Loucy (cell line): Measurements from ENCODE around the gene MEF2C.

ENCODE experiments used
- EZH2phosphoT487 ChIP-seq: fragments of 200-600 bp; IDR thresholded peaks from 2 replicates; pipeline ENCODE4 v1.6.1; 2018; ENCODE audit warnings: antibody characterized with exemption, mild to moderate bottlenecking, moderate library complexity, borderline replicate concordance
- TF ChIP-seq, protein P1 (sequence below): fragments of 200-600 bp; sonication (generic); conservative IDR thresholded peaks from 2 replicates; pipeline ENCODE4 v1.5.1; 2014; ENCODE audit warnings: mild to moderate bottlenecking, antibody characterized with exemption, low read length

DNA sequence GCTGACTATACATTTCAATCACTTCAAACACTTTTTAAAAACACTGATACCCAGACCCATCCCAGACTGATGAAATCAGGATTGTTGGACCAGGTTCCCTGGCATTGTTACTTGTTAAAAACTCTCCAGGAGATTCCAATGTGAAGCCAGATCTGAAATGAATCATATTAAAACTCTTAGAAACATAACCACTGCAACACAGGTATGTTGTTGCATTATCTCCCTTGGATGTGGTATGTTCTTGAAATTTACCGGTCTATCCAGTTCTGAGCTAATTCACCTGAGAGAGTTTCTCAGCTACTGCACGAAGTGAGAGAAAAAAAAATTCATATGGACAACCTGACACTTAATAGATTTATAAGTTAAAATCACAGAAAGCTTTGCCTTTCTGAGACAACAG lies 21.8 kb downstream of the MEF2C start:
- TF ChIP-seq, protein P1, sequence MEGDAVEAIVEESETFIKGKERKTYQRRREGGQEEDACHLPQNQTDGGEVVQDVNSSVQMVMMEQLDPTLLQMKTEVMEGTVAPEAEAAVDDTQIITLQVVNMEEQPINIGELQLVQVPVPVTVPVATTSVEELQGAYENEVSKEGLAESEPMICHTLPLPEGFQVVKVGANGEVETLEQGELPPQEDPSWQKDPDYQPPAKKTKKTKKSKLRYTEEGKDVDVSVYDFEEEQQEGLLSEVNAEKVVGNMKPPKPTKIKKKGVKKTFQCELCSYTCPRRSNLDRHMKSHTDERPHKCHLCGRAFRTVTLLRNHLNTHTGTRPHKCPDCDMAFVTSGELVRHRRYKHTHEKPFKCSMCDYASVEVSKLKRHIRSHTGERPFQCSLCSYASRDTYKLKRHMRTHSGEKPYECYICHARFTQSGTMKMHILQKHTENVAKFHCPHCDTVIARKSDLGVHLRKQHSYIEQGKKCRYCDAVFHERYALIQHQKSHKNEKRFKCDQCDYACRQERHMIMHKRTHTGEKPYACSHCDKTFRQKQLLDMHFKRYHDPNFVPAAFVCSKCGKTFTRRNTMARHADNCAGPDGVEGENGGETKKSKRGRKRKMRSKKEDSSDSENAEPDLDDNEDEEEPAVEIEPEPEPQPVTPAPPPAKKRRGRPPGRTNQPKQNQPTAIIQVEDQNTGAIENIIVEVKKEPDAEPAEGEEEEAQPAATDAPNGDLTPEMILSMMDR, result no peak
- no peak for TF ChIP-seq EZH2phosphoT487
